HepG2 (cell line): ENCODE results near the gene CXCR1. TPM values are rescaled to one million over a fixed set of nuclear protein-coding genes. Genes with fewer than 3 reads are reported as not detected.

ENCODE experiments used
- ATAC-seq: fragments of 200-7000 bp; cut with Tn5 transposase; 3 replicates; pipeline ENCODE4 v1.9.1; 2020; ENCODE audit warnings: mild to moderate bottlenecking, moderate library complexity
- BruUV-seq: library from RNA; stranded (reverse); fragments of 400-500 nt; replicated peaks from 2 replicates; lab custom pipeline; 2021; lab: Mats Ljungman, UMichigan
- CTCF ChIA-PET: fragments of 300-600 bp; formaldehyde crosslinking; extraction: SDS; loops from one replicate; lab custom pipeline; 2021; ENCODE audit warnings: low total read pairs, inconsistent platforms, low intra/inter-chr PET ratio; lab: Yijun Ruan, JAX
- POLR2A ChIA-PET: fragments of 350-600 bp; sonication (Branson Sonifier 250); formaldehyde crosslinking; loops from one replicate; lab custom pipeline; 2020; ENCODE audit warnings: antibody characterized with exemption, inconsistent platforms; lab: Yijun Ruan, JAX
- DNase-seq: peaks from one replicate; pipeline ENCODE4 v3.0.0-alpha.2; 2015; ENCODE audit warnings: low spot score
- FAIRE-seq: peaks from 3 replicates; lab custom pipeline; 2011; peaks lifted over from hg19 to GRCh38; lab: Jason Lieb, UNC
- H2AFZ ChIP-seq: one replicate; pipeline ENCODE4 v1.6.1; 2011; ENCODE audit warnings: low read length, inconsistent platforms
- H3K27ac ChIP-seq: fragments of 300-600 bp; 3 replicates; pipeline ENCODE4 v1.8.0; 2011; ENCODE audit warnings: mixed run types, mild to moderate bottlenecking, mixed read lengths, low read length, inconsistent platforms; ENCODE audit not compliant: insufficient read depth; ENCODE audit errors: extremely low read length
- H3K27me3 ChIP-seq, 2 experiments: fragments of 200-600 bp in 1 of 2; 2 replicates in 1 of 2; 3 replicates in 1 of 2; pipeline versions ENCODE4 v1.6.0 to v1.8.0; 2011; ENCODE audit warnings: low read length in 2 of 2, mild to moderate bottlenecking in 2 of 2, moderate library complexity in 2 of 2, inconsistent platforms in 1 of 2; ENCODE audit not compliant: insufficient read depth in 2 of 2, control insufficient read depth in 1 of 2
- H3K36me3 ChIP-seq, 2 experiments: fragments of 200-600 bp in 1 of 2; replicated peaks in 1 of 2; 2 replicates in 1 of 2; 3 replicates in 1 of 2; pipeline versions ENCODE4 v1.5.1 to v1.8.0; 2011; ENCODE audit warnings: low read length in 2 of 2, inconsistent platforms in 1 of 2; ENCODE audit not compliant: insufficient read depth in 2 of 2, control insufficient read depth in 1 of 2
- H3K4me1 ChIP-seq: 2 replicates; pipeline ENCODE4 v1.5.1; 2012; ENCODE audit warnings: low read length, inconsistent platforms; ENCODE audit not compliant: insufficient read depth
- H3K4me2 ChIP-seq: 2 replicates; pipeline ENCODE4 v1.6.0; 2011; ENCODE audit warnings: low read depth, low read length, inconsistent platforms
- H3K4me3 ChIP-seq, 3 experiments: fragments of 200-600 bp in 1 of 3; sonication (generic), shearing (Covaris generic) in 1 of 3; replicated peaks in 1 of 3; 2 replicates each; pipeline ENCODE4 v1.5.1; 2011 to 2016; ENCODE audit warnings: low read length in 3 of 3, inconsistent platforms in 2 of 3, low read depth in 2 of 3, mild to moderate bottlenecking in 2 of 3, control low read depth in 1 of 3, mixed read lengths in 1 of 3; ENCODE audit not compliant: insufficient read depth in 1 of 3
- H3K79me2 ChIP-seq: one replicate; pipeline ENCODE4 v1.6.1; 2011; ENCODE audit warnings: low read length, inconsistent platforms; ENCODE audit not compliant: insufficient read depth
- H3K9ac ChIP-seq: 2 replicates; pipeline ENCODE4 v1.6.0; 2011; ENCODE audit warnings: mild to moderate bottlenecking, low read depth, low read length, inconsistent platforms; ENCODE audit not compliant: insufficient read depth
- H3K9me3 ChIP-seq: 2 replicates; pipeline ENCODE4 v1.5.1; 2012; ENCODE audit warnings: mild to moderate bottlenecking, low read length
- H4K20me1 ChIP-seq: 2 replicates; pipeline ENCODE4 v1.6.0; 2011; ENCODE audit warnings: inconsistent platforms, mild to moderate bottlenecking, low read length, moderate library complexity; ENCODE audit not compliant: insufficient read depth
- ATF7-NPFF ChIP-seq: sonication (generic); formaldehyde crosslinking; IDR thresholded peaks from 2 replicates; pipeline ENCODE4 v1.8.1; 2023; ENCODE audit warnings: mild to moderate bottlenecking, low read depth, missing genetic modification reagents, moderate library complexity
- HMGA1 ChIP-seq: sonication (generic); formaldehyde crosslinking; conservative IDR thresholded peaks from 2 replicates; pipeline ENCODE4 v1.4.0; 2020; ENCODE audit warnings: missing genetic modification reagents
- HNRNPH1 ChIP-seq: fragments of 200-400 bp; formaldehyde crosslinking; optimal IDR thresholded peaks from 2 replicates; pipeline ENCODE3; 2017; ENCODE audit warnings: mild to moderate bottlenecking, low read depth, low read length
- KAT8 ChIP-seq: IDR thresholded peaks from 2 replicates; pipeline ENCODE4 v1.6.1; 2016; ENCODE audit warnings: missing genetic modification reagents, missing compliant biosample characterization
- KLF9 ChIP-seq: IDR thresholded peaks from 2 replicates; pipeline ENCODE4 v1.6.1; 2016; ENCODE audit warnings: low read depth
- NR3C1 ChIP-seq: sonication (generic); formaldehyde crosslinking; IDR thresholded peaks from 2 replicates; pipeline ENCODE4 v1.4.0; 2020; ENCODE audit warnings: missing genetic modification reagents
- PRDM15 ChIP-seq: sonication (generic); formaldehyde crosslinking; IDR thresholded peaks from 2 replicates; pipeline ENCODE4 v1.4.0; 2020; ENCODE audit warnings: missing genetic modification reagents
- RARA ChIP-seq: IDR thresholded peaks from 2 replicates; pipeline ENCODE4 v1.6.1; 2016; ENCODE audit warnings: missing genetic modification reagents, missing compliant biosample characterization
- SMAD3 ChIP-seq: sonication (generic); formaldehyde crosslinking; IDR thresholded peaks from 2 replicates; pipeline ENCODE4 v1.4.0; 2020; ENCODE audit warnings: missing genetic modification reagents
- ZNF121 ChIP-seq: sonication (generic); formaldehyde crosslinking; IDR thresholded peaks from 2 replicates; pipeline ENCODE4 v1.5.0; 2020; ENCODE audit warnings: mild to moderate bottlenecking, missing genetic modification reagents
- ZNF414 ChIP-seq: sonication (generic); formaldehyde crosslinking; IDR thresholded peaks from 2 replicates; pipeline ENCODE4 v1.5.0; 2020; ENCODE audit warnings: missing genetic modification reagents
- ZNF431 ChIP-seq: sonication (generic); formaldehyde crosslinking; IDR thresholded peaks from 2 replicates; pipeline ENCODE4 v1.9.0; 2022; ENCODE audit warnings: missing genetic modification reagents, low read depth, mild to moderate bottlenecking, borderline replicate concordance
- ZSCAN31 ChIP-seq: sonication (generic); formaldehyde crosslinking; IDR thresholded peaks from 2 replicates; pipeline ENCODE4 v1.5.0; 2020; ENCODE audit warnings: low read depth, mild to moderate bottlenecking, missing genetic modification reagents
- WGBS: methylation state at CpG from one replicate; pipeline ENCODE4 v1.1.6; 2017; ENCODE audit warnings: low lambda C conversion rate; 5-methylcytosine and 5-hydroxymethylcytosine counted together
- in situ Hi-C: cut with HindIII; loops from 2 replicates; pipeline ENCODE4 v1.10.0; 2017; ENCODE audit warnings: low pct_unique_long_range_greater_than_20kb; ENCODE audit not compliant: extremely low pct_ligation_motif_present
- intact Hi-C: fragments of 100-400 bp; cut with micrococcal nuclease; formaldehyde crosslinking; loops from one replicate; pipeline ENCODE4 v1.10.0; 2022; ENCODE audit not compliant: unreplicated experiment
- polyA plus RNA-seq, 8 experiments: library from polyadenylated mRNA; depleted of rRNA in 3 of 8; stranded (reverse) in 7 of 8; unstranded in 1 of 8; fragments of >200 nt; fragmentation: Illumina TruSeq in 4 of 8; extraction: Trizol in 4 of 8; gene quantifications; 2 replicates each; pipeline versions ENCODE4 v1.2.1 to v1.2.3, GENCODE V29; 2011 to 2016; ENCODE audit warnings: low read depth in 4 of 8, missing spikeins in 1 of 8, mixed read lengths in 1 of 8; ENCODE audit not compliant: insufficient read depth in 1 of 8
- total RNA-seq, 5 experiments: library from RNA; depleted of rRNA; stranded (reverse); fragments of >200 nt; fragmentation: Illumina TruSeq; extraction: Trizol; gene quantifications; 2 replicates each; pipeline ENCODE4 v1.2.3, GENCODE V29; 2016; ENCODE audit warnings: low read depth in 1 of 5
- TF ChIP-seq, protein P1 (sequence below): sonication (generic); formaldehyde crosslinking; IDR thresholded peaks from 2 replicates; pipeline ENCODE4 v1.5.0; 2020; ENCODE audit warnings: mild to moderate bottlenecking, missing genetic modification reagents

CXCR1 gene
- total and polyA plus RNA-seq, 2 of the 13 experiments (the other 11 are each of a cell fraction or from before 2014, with no cell fraction given): not detected

GRCh38 chr2:218193701-218194100 is 26.9 kb upstream of the CXCR1 start:
- H3K79me2 ChIP-seq: no peaks in the 10 kb centered on the region
- in situ Hi-C loops (no loop called here), intact Hi-C loops (no loop called here)
- BruUV-seq: no TSS peak
- no peaks in the 10 kb centered on the region for H3K9me3 ChIP-seq
- no peaks in the 10 kb centered on the region for H3K4me1 ChIP-seq
- H2AFZ ChIP-seq: no peak overlapping the region
- ATAC-seq (no peak), DNase-seq (no peak), FAIRE-seq (no peak)
- WGBS: 54% methylated on average over 4 of the region's 4 CpGs
- POLR2A ChIA-PET: no interaction called here
- H3K4me2 ChIP-seq: no peak overlapping the region
- TF ChIP-seq HNRNPH1: no peak
- no peak for TF ChIP-seq SMAD3 (CRISPR knock-in tag)
- TF ChIP-seq ZNF414 (CRISPR knock-in tag): no peak
- no peak for TF ChIP-seq ATF7-NPFF (CRISPR knock-in tag)
- TF ChIP-seq ZNF431: no peak
- TF ChIP-seq NR3C1 (CRISPR knock-in tag): no peak
- H3K27me3 ChIP-seq: 0 out of 5 replicates have a peak, but pooled peaks cover 0 to 2% of the 10 kb centered on the region in 2 experiments
- CTCF ChIA-PET: no interaction called here
- H3K36me3 ChIP-seq: no peaks in the 10 kb centered on the region
- H3K27ac ChIP-seq: no peak overlapping the region
- H3K4me3 ChIP-seq: no peak overlapping the region
- H4K20me1 ChIP-seq: no peaks in the 10 kb centered on the region
- no peak overlapping the region for H3K9ac ChIP-seq

DNA sequence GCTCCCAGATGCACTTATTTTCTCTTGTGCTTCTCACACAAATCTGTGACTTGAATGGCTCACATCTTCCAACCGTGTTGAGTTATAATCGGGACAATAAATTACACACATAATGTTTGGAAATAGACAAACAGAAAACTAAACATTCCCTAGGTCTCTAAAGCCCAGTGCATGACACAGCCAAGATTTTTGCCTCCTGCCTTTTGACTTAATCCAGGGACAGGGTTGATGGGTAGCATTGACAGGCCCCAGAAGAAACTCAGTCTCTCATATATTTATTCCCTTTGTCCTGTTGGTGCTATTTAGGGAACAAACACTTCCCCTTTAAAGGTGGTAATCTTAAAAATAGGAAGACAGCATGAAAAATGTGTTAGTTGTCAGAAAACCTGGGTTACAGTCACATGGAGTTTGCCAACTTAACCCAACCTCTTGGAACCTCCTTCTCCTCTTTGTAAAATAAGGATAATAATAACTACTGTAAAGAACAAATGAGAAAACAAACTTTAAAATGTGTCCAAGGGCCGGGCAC is 26.2 kb upstream of the CXCR1 start:
- no TSS peak for BruUV-seq
- POLR2A ChIA-PET: no interaction called here
- WGBS: 2% methylated on average over 3 of the region's 3 CpGs
- no peak for TF ChIP-seq KLF9 (CRISPR knock-in tag)
- no peak for TF ChIP-seq HMGA1 (CRISPR knock-in tag)
- TF ChIP-seq PRDM15 (CRISPR knock-in tag): no peak
- no peak for TF ChIP-seq KAT8 (CRISPR knock-in tag)
- TF ChIP-seq RARA: no peak
- TF ChIP-seq, protein P1, sequence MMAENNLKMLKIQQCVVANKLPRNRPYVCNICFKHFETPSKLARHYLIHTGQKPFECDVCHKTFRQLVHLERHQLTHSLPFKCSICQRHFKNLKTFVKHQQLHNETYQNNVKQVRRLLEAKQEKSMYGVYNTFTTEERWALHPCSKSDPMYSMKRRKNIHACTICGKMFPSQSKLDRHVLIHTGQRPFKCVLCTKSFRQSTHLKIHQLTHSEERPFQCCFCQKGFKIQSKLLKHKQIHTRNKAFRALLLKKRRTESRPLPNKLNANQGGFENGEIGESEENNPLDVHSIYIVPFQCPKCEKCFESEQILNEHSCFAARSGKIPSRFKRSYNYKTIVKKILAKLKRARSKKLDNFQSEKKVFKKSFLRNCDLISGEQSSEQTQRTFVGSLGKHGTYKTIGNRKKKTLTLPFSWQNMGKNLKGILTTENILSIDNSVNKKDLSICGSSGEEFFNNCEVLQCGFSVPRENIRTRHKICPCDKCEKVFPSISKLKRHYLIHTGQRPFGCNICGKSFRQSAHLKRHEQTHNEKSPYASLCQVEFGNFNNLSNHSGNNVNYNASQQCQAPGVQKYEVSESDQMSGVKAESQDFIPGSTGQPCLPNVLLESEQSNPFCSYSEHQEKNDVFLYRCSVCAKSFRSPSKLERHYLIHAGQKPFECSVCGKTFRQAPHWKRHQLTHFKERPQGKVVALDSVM (CRISPR knock-in tag): no peak
- TF ChIP-seq ZNF121 (CRISPR knock-in tag): no peak
- no peak for TF ChIP-seq ZSCAN31 (CRISPR knock-in tag)

More for the DNA sequence above, 26.2 kb upstream of the CXCR1 start:
- no peaks in the 10 kb centered on the region for H3K9me3 ChIP-seq
- H3K79me2 ChIP-seq: no peaks in the 10 kb centered on the region
- intact Hi-C loops (no loop called here), in situ Hi-C loops (no loop called here)
- H3K4me1 ChIP-seq: no peaks in the 10 kb centered on the region
- H2AFZ ChIP-seq: no peak overlapping the region
- DNase-seq: no peak
- no peak for ATAC-seq
- H3K36me3 ChIP-seq: no peaks in the 10 kb centered on the region
- CTCF ChIA-PET: no interaction called here
- no peak overlapping the region for H3K27ac ChIP-seq
- FAIRE-seq: no peak
- no peaks in the 10 kb centered on the region for H3K27me3 ChIP-seq
- no peak overlapping the region for H3K4me2 ChIP-seq
- no peaks in the 10 kb centered on the region for H4K20me1 ChIP-seq
- H3K4me3 ChIP-seq: no peak overlapping the region
- no peak overlapping the region for H3K9ac ChIP-seq
